ENCODE measurements around the gene CLSTN2. TPM values are rescaled to one million over a fixed set of nuclear protein-coding genes. Genes with fewer than 3 reads are reported as not detected.

The CLSTN2 gene
- polyA plus RNA-seq, 1 experiment = 0.04 TPM

- Histone ChIP-seq H3K4me3 (ENCODE audit: low read depth, low read length) (no peak overlapping the region), H3K9me3 (ENCODE audit: control insufficient read depth, insufficient read depth, low read length) (no peaks in the 10 kb centered on the region), H3K27ac (ENCODE audit: low read depth, low read length) (no peak overlapping the region), H3K27me3 (ENCODE audit: control insufficient read depth, insufficient read depth, low read length) (no peaks in the 10 kb centered on the region)
- POLR2A ChIA-PET = no interaction called here
- TF ChIP-seq, protein P1, sequence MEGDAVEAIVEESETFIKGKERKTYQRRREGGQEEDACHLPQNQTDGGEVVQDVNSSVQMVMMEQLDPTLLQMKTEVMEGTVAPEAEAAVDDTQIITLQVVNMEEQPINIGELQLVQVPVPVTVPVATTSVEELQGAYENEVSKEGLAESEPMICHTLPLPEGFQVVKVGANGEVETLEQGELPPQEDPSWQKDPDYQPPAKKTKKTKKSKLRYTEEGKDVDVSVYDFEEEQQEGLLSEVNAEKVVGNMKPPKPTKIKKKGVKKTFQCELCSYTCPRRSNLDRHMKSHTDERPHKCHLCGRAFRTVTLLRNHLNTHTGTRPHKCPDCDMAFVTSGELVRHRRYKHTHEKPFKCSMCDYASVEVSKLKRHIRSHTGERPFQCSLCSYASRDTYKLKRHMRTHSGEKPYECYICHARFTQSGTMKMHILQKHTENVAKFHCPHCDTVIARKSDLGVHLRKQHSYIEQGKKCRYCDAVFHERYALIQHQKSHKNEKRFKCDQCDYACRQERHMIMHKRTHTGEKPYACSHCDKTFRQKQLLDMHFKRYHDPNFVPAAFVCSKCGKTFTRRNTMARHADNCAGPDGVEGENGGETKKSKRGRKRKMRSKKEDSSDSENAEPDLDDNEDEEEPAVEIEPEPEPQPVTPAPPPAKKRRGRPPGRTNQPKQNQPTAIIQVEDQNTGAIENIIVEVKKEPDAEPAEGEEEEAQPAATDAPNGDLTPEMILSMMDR (IDR thresholded peaks at IDR 0.05; ENCODE audit: low read depth, low read length) = no peak
- DNase-seq (ENCODE audit: low read depth, low spot score) = no peak
- CTCF ChIA-PET = no interaction called here
Observed at GRCh38 chr3:140461250-140461649, 526.3 kb downstream of the CLSTN2 start.

DNA sequence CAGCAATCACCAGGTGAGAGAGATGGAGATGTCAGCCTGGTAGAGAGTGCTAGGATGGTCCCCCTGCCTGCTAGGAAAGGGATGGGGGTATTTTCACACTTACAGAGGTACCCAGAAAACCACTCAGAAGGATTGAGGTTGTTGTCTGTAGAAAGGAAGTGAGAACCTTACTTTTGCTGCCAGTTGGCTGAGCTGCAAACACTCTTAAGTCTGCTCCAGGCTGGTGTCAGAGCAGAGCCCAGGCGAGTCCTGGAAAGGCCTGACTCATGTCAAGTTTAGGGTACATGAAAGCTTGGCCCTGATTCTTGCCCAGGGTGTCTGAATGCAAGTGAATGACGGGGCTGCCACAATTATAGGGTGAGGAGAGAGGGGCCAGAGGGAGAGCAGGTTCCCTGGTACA is 528.4 kb downstream of the CLSTN2 start:
- no peak overlapping the region for H3K4me3 ChIP-seq (ENCODE audit: low read depth, low read length)
- DNase-seq (ENCODE audit: low read depth, low spot score) = no peak
- POLR2A ChIA-PET = no interaction called here
- TF ChIP-seq, protein P1 (IDR thresholded peaks at IDR 0.05; ENCODE audit: low read depth, low read length) = no peak
- CTCF ChIA-PET = no interaction called here
- no peak overlapping the region for H3K27ac ChIP-seq (ENCODE audit: low read depth, low read length)
- H3K27me3 ChIP-seq (ENCODE audit: control insufficient read depth, insufficient read depth, low read length) = no peaks in the 10 kb centered on the region
- no peaks in the 10 kb centered on the region; the same call in 1 of the 2 replicates for H3K9me3 ChIP-seq (ENCODE audit: control insufficient read depth, insufficient read depth, low read length)

DNA sequence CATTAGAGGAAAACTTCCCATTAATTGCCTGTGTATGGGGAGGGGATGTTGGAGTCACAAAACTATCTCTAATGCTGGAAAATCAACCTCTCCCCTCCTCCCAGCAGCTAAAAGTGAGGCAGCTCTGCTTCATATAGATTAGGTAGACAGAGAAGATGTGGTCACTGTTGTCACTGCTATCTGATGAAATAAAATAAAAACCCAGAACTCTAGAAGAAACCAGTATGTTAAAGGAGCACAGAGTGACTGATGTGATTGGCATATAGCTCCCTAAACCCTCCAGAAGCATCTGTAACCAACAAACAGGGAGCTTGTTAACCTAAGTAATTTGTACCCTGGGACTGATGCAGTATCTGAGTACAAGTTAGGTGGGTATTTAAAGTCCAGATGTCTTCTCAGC is 531.0 kb downstream of the CLSTN2 start:
- DNase-seq (ENCODE audit: low read depth, low spot score) = no peak
- no peaks in the 10 kb centered on the region; the same call in 1 of the 2 replicates for H3K9me3 ChIP-seq (ENCODE audit: control insufficient read depth, insufficient read depth, low read length)
- H3K4me3 ChIP-seq (ENCODE audit: low read depth, low read length) = no peak overlapping the region
- ChIA-PET POLR2A (no interaction called here), CTCF (interaction anchor here (0.9 kb wide), 1 partner anchor 15 kb away, joined by 3 read pairs; no protein-coding TSS in a partner anchor)
- TF ChIP-seq, protein P1 (IDR thresholded peaks at IDR 0.05; ENCODE audit: low read depth, low read length) = no peak
- H3K27me3 ChIP-seq (ENCODE audit: control insufficient read depth, insufficient read depth, low read length) = no peaks in the 10 kb centered on the region
- H3K27ac ChIP-seq (ENCODE audit: low read depth, low read length) = no peak overlapping the region

- Histone ChIP-seq H3K4me3 (ENCODE audit: low read depth, low read length) (no peak overlapping the region), H3K27me3 (ENCODE audit: control insufficient read depth, insufficient read depth, low read length) (no peaks in the 10 kb centered on the region), H3K27ac (ENCODE audit: low read depth, low read length) (no peak overlapping the region), H3K9me3 (ENCODE audit: control insufficient read depth, insufficient read depth, low read length) (no peaks in the 10 kb centered on the region; the same call in 1 of the 2 replicates)
- no peak for DNase-seq (ENCODE audit: low read depth, low spot score)
- ChIA-PET CTCF (no interaction called here), POLR2A (no interaction called here)
- TF ChIP-seq, protein P1 (IDR thresholded peaks at IDR 0.05; ENCODE audit: low read depth, low read length) = no peak
Observed at GRCh38 chr3:140466535-140466934, 531.5 kb downstream of the CLSTN2 start.

DNA sequence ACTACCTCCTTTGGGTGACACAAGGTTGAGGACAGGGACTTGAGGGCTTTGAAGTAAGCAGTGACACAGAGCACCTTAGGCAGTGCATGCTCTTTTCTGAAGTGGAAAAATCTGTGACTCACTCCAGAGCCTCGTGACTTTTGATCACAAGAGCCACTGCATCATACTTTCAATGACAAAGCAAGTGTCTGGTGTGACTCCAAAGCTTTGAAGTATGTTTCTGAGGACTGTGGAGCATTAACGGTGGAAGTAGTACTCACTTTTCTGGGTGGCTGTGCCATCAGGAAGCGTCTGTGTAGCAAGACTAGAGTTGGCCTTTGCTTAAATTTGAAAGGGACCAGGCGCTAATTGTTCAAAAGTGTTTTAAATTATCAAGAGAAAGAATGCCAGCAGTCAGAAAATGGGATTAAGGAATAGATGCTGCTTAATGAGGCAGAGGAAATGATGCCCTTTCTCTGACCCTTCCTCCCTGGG is 532.2 kb downstream of the CLSTN2 start:
- TF ChIP-seq, protein P1 (IDR thresholded peaks at IDR 0.05; ENCODE audit: low read depth, low read length) = no peak
- Histone ChIP-seq H3K27me3 (ENCODE audit: control insufficient read depth, insufficient read depth, low read length) (no peaks in the 10 kb centered on the region), H3K4me3 (ENCODE audit: low read depth, low read length) (no peak overlapping the region), H3K9me3 (ENCODE audit: control insufficient read depth, insufficient read depth, low read length) (no peaks in the 10 kb centered on the region; the same call in 1 of the 2 replicates), H3K27ac (ENCODE audit: low read depth, low read length) (no peak overlapping the region)
- CTCF ChIA-PET = no interaction called here
- DNase-seq (ENCODE audit: low read depth, low spot score) = no peak
- POLR2A ChIA-PET = no interaction called here
